MM.1S (cell line): Measurements from ENCODE around the gene ARFIP1.

Source experiments
- DNase-seq: peaks from one replicate; pipeline ENCODE4 v3.0.0-alpha.2; 2015
- H2AFZ ChIP-seq: fragments of 300-600 bp; sonication (generic); 2 replicates; pipeline ENCODE4 v1.6.0; 2016; ENCODE audit warnings: antibody characterized with exemption, low read length
- H3F3A ChIP-seq: fragments of 300-600 bp; sonication (generic); 2 replicates; pipeline ENCODE4 v1.6.1; 2016; ENCODE audit warnings: mild to moderate bottlenecking, antibody characterized with exemption, low read length, moderate library complexity, mixed read lengths; ENCODE audit not compliant: insufficient read depth
- H3K27ac ChIP-seq: fragments of 300-600 bp; sonication (generic); 2 replicates; pipeline ENCODE4 v1.5.1; 2016; ENCODE audit warnings: mild to moderate bottlenecking, low read length
- H3K27me3 ChIP-seq: fragments of 300-600 bp; sonication (generic); replicated peaks from 2 replicates; pipeline ENCODE4 v1.6.0; 2016; ENCODE audit warnings: low read length; ENCODE audit not compliant: insufficient read depth
- H3K36me3 ChIP-seq: fragments of 300-600 bp; sonication (generic); replicated peaks from 2 replicates; pipeline ENCODE4 v1.6.1; 2016; ENCODE audit warnings: mild to moderate bottlenecking, low read length, mixed read lengths; ENCODE audit not compliant: insufficient read depth
- H3K4me1 ChIP-seq: fragments of 300-600 bp; sonication (generic); 2 replicates; pipeline ENCODE4 v1.6.1; 2016; ENCODE audit warnings: low read length, mixed read lengths
- H3K4me2 ChIP-seq: fragments of 300-600 bp; sonication (generic); 2 replicates; pipeline ENCODE4 v1.6.0; 2016; ENCODE audit warnings: low read depth, low read length
- H3K4me3 ChIP-seq: fragments of 300-600 bp; sonication (generic); 2 replicates; pipeline ENCODE4 v1.5.1; 2016; ENCODE audit warnings: low read length, mixed read lengths
- H3K79me2 ChIP-seq: fragments of 300-600 bp; sonication (generic); 2 replicates; pipeline ENCODE4 v1.6.1; 2016; ENCODE audit warnings: mixed run types, low read length, mixed read lengths
- H3K9ac ChIP-seq: fragments of 300-600 bp; sonication (generic); 2 replicates; pipeline ENCODE4 v1.6.1; 2016; ENCODE audit warnings: low read length, mixed read lengths
- H3K9me2 ChIP-seq: fragments of 300-600 bp; sonication (generic); replicated peaks from 2 replicates; pipeline ENCODE4 v1.6.1; 2016; ENCODE audit warnings: mild to moderate bottlenecking, low read length, mixed read lengths; ENCODE audit not compliant: insufficient read depth
- H3K9me3 ChIP-seq: fragments of 300-600 bp; sonication (generic); replicated peaks from 2 replicates; pipeline ENCODE4 v1.6.1; 2016; ENCODE audit warnings: mild to moderate bottlenecking, low read length, mixed read lengths; ENCODE audit not compliant: insufficient read depth
- H4K20me1 ChIP-seq: fragments of 300-600 bp; sonication (generic); 2 replicates; pipeline ENCODE4 v1.6.1; 2016; ENCODE audit warnings: mild to moderate bottlenecking, low read length, moderate library complexity, mixed read lengths; ENCODE audit not compliant: insufficient read depth
- CTCF ChIP-seq: fragments of 300-600 bp; sonication (generic); IDR thresholded peaks from 2 replicates; pipeline ENCODE4 v1.5.1; 2016; ENCODE audit warnings: antibody characterized with exemption, low read length, mixed read lengths
- EZH2 ChIP-seq: fragments of 300-600 bp; sonication (generic); optimal IDR thresholded peaks from 2 replicates; pipeline ENCODE3; 2017; ENCODE audit warnings: low read depth, mild to moderate bottlenecking, antibody characterized with exemption, low read length, mixed read lengths
- EZH2phosphoT487 ChIP-seq: fragments of 300-600 bp; sonication (generic); IDR thresholded peaks from 2 replicates; pipeline ENCODE4 v1.6.1; 2018; ENCODE audit warnings: antibody characterized with exemption, low read length

The ARFIP1 gene

GRCh38 chr4:152858934-152859333 lies 79.2 kb downstream of the ARFIP1 start:
- Histone ChIP-seq H3K36me3 (no peaks in the 10 kb centered on the region), H3K4me1 (no peaks in the 10 kb centered on the region), H3K9me3 (no peaks in the 10 kb centered on the region), H4K20me1 (no peaks in the 10 kb centered on the region), H3K9me2 (no peaks in the 10 kb centered on the region), H3K9ac (no peak overlapping the region), H2AFZ (no peak overlapping the region), H3K4me2 (no peak overlapping the region), H3K4me3 (no peak overlapping the region), H3K79me2 (0 out of 2 replicates have a peak, but pooled peaks cover 8% of the 10 kb centered on the region), H3F3A (no peaks in the 10 kb centered on the region), H3K27ac (no peak overlapping the region), H3K27me3 (no peaks in the 10 kb centered on the region)
- TF ChIP-seq CTCF (no peak), EZH2 (no peak), EZH2phosphoT487 (no peak)
- no peak for DNase-seq

- H3K36me3 ChIP-seq, result no peaks in the 10 kb centered on the region
- no peaks in the 10 kb centered on the region for H3F3A ChIP-seq
- H3K79me2 ChIP-seq, result 0 out of 2 replicates have a peak, but pooled peaks cover under 1% of the 10 kb centered on the region
- no peak for TF ChIP-seq CTCF
- no peak for TF ChIP-seq EZH2phosphoT487
- TF ChIP-seq EZH2, result no peak
- no peak overlapping the region for H3K4me3 ChIP-seq
- no peak overlapping the region for H3K27ac ChIP-seq
- H3K4me1 ChIP-seq, result no peaks in the 10 kb centered on the region
- no peaks in the 10 kb centered on the region for H3K9me2 ChIP-seq
- H3K27me3 ChIP-seq, result no peaks in the 10 kb centered on the region
- H3K4me2 ChIP-seq, result no peak overlapping the region
- no peak overlapping the region for H3K9ac ChIP-seq
- no peaks in the 10 kb centered on the region for H4K20me1 ChIP-seq
- H3K9me3 ChIP-seq, result no peaks in the 10 kb centered on the region
- no peak for DNase-seq
- no peak overlapping the region for H2AFZ ChIP-seq
Measured at GRCh38 chr4:152860046-152860445, 80.3 kb downstream of the ARFIP1 start.

GRCh38 chr4:152862608-152863007 lies 82.9 kb downstream of the ARFIP1 start:
- Histone ChIP-seq H3K4me3 (no peak overlapping the region), H3K4me1 (no peaks in the 10 kb centered on the region), H3K9me3 (no peaks in the 10 kb centered on the region), H3K27me3 (no peaks in the 10 kb centered on the region), H3K36me3 (no peaks in the 10 kb centered on the region), H3K4me2 (no peak overlapping the region), H3F3A (no peaks in the 10 kb centered on the region), H3K9me2 (no peaks in the 10 kb centered on the region), H3K9ac (no peak overlapping the region), H3K27ac (no peak overlapping the region), H4K20me1 (no peaks in the 10 kb centered on the region), H2AFZ (no peak overlapping the region), H3K79me2 (no peaks in the 10 kb centered on the region)
- TF ChIP-seq CTCF (no peak), EZH2 (no peak)
- no peak for DNase-seq
